Stomach (tissue), 4 donors: Measurements from ENCODE around the gene KCNIP3.

Experiments used
- EP300 ChIP-seq: sonication (generic); formaldehyde crosslinking; IDR thresholded peaks from one replicate; pipeline ENCODE4 v1.6.1; 2017; ENCODE audit warnings: antibody characterized with exemption
- POLR2A ChIP-seq, 4 donors: fragments of 450-650 bp; IDR thresholded peaks; one replicate each; pipeline ENCODE4 v1.6.1; 2016; ENCODE audit warnings: antibody characterized with exemption in 4 of 4, control low read depth in 2 of 4, mild to moderate bottlenecking in 1 of 4, moderate library complexity in 1 of 4
- POLR2AphosphoS5 ChIP-seq, 3 donors: sonication (generic); formaldehyde crosslinking; IDR thresholded peaks; one replicate each; pipeline ENCODE4 v1.6.1; 2016; ENCODE audit warnings: antibody characterized with exemption in 3 of 3
- TF ChIP-seq, protein P1 (sequence below), 7 experiments: fragments of 450-650 bp in 4 of 7; fragments of 200-600 bp in 3 of 7; sonication (generic) in 3 of 7; IDR thresholded peaks; one replicate each; pipeline ENCODE4 v1.5.1; 2016 to 2019; ENCODE audit warnings: antibody characterized with exemption in 7 of 7, control low read depth in 2 of 7, mild to moderate bottlenecking in 1 of 7

DNA sequence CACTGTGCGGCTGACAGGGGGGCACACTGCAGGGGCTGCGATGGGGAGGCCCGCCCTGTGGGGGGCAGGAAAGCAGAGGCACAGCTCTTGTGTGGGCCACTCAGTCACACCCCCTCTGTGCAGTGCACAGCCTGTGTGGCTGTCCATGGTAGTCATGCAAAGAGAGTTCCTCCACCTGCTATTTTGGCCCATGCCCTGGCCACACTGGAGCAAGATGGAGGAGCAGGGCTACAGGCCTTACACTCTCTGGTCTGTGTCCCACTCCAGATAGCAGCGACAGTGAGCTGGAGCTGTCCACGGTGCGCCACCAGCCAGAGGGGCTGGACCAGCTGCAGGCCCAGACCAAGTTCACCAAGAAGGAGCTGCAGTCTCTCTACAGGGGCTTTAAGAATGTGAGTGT is 76.9 kb downstream of the KCNIP3 start:
- TF ChIP-seq POLR2AphosphoS5 (IDR thresholded peaks at IDR 0.05) = no peak
- TF ChIP-seq, protein P1, sequence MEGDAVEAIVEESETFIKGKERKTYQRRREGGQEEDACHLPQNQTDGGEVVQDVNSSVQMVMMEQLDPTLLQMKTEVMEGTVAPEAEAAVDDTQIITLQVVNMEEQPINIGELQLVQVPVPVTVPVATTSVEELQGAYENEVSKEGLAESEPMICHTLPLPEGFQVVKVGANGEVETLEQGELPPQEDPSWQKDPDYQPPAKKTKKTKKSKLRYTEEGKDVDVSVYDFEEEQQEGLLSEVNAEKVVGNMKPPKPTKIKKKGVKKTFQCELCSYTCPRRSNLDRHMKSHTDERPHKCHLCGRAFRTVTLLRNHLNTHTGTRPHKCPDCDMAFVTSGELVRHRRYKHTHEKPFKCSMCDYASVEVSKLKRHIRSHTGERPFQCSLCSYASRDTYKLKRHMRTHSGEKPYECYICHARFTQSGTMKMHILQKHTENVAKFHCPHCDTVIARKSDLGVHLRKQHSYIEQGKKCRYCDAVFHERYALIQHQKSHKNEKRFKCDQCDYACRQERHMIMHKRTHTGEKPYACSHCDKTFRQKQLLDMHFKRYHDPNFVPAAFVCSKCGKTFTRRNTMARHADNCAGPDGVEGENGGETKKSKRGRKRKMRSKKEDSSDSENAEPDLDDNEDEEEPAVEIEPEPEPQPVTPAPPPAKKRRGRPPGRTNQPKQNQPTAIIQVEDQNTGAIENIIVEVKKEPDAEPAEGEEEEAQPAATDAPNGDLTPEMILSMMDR (IDR thresholded peaks at IDR 0.05) = no peak
- no peak for TF ChIP-seq POLR2A (IDR thresholded peaks at IDR 0.05)
- no peak for TF ChIP-seq EP300
